Stimulated activated CD4-positive, alpha-beta T cell treated with anti-CD3 and anti-CD28 coated beads, Interleukin-2, amount 100 ng/mL, for 4 hours (primary cell): ENCODE measurements around the gene PPM1B.
"Not testable (repeated sequence)": the region's sequence is repeated elsewhere in the genome, so short reads cannot be mapped to it uniquely, and the experiment has no call there.

Source experiments
- DNase-seq: peaks from one replicate; pipeline ENCODE4 v3.0.0-alpha.2; 2020; ENCODE audit warnings: low read depth

PPM1B gene

GRCh38 chr2:44255704-44256103 lies 87.0 kb downstream of the PPM1B start:
- DNase-seq, result not testable (repeated sequence)

DNA sequence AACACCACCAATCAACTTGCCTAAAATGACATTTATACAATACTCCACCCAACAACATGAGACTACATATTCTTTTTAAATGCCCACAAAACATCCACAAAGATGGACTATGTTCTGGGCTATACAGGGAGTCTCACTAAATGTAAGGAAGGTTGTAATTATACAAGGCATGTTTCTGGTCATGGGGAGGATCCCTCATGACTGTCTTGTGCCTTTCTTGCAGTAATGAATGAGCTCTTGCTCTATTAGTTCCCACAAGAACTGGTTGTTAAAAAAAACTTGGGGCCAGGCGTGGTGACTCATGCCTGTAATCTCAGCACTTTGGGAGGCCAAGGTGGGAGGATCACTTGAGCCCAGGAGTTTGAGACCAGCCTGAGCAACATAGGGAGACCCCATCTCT lies 89.1 kb downstream of the PPM1B start:
- not testable (repeated sequence) for DNase-seq

GRCh38 chr2:44267269-44267795 lies 98.7 kb downstream of the PPM1B start:
- DNase-seq, result no peak

DNA sequence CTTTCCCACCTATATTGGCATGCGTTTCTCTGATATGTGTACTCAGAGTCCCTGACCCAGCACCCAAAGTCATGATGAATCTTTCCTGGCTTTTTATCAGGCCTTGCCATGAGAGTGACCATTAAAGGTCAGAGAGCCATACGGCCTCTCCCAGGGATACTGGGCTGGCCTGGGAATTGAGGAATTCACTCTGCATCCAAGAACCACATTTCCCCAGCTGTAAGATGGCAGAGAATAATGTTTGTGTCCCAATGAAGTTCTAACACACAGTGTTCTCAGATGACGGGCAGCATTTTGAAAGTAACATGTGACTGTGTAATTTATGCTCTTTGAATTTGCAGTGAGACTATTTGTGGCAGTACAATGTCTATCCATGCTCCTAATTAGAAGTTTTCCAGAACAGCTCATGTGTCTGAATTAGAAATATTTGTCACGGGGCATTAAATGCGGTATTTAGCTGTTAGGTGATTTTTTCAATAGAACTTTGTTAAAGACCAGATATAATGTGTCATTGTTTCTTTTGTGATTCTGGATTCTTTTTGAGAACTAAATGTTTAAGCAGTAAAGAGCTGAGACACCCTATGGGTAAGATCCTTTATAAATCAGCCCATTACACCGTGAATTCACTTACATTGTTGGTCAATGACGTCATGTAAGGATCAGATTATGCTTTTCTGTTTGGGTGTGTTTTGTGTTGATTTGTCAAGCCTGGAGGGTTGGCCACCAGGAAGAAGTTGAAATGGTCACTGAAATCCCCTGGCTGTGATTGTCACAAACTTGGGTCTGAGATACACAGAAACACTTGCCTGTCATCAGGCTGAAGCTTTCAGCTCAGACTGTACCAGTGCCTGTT lies 99.3 kb downstream of the PPM1B start:
- DNase-seq, result no peak

GRCh38 chr2:44269831-44270230 lies 101.2 kb downstream of the PPM1B start:
- no peak for DNase-seq

GRCh38 chr2:44271296-44271695 lies 102.6 kb downstream of the PPM1B start:
- no peak for DNase-seq

DNA sequence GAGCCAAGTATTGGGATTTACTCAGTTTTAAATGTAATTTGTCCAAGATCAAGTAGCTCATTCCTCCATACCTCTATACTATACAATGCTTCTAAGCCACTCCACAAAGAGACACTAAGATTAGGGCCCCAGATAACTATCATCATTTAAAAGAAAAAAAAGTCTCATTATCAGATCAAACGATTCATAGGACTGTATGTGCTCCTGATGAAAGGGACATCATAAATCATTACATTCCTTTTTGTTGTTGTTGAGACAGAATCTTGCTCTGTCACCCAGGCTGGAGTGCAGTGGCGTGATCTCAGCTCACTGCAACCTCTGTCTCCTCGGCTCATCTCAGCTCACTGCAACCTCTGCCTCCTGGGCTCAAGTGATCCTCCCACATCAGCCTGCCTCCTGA lies 104.4 kb downstream of the PPM1B start:
- DNase-seq, result no peak

- no peak for DNase-seq
These were observed 104.9 kb downstream of the PPM1B start for GRCh38 chr2:44273596-44273995.

- DNase-seq, result no peak
These were observed 107.2 kb downstream of the PPM1B start for GRCh38 chr2:44275927-44276303.

GRCh38 chr2:44277541-44277940 lies 108.9 kb downstream of the PPM1B start:
- no peak for DNase-seq

- no peak for DNase-seq
These were observed 112.2 kb downstream of the PPM1B start for GRCh38 chr2:44280869-44281268.
